Duodenal mucosa (tissue), 2 donors: ENCODE measurements around the gene KPTN.

ENCODE experiments used
- H3K27ac ChIP-seq: one replicate; pipeline ENCODE4 v1.7.0; 2013; ENCODE audit warnings: low read depth, low read length
- H3K27me3 ChIP-seq, 2 donors: one replicate each; pipeline ENCODE4 v1.7.0; 2013; ENCODE audit warnings: low read length in 2 of 2, control low read depth in 1 of 2; ENCODE audit not compliant: insufficient read depth in 2 of 2, control insufficient read depth in 1 of 2
- H3K36me3 ChIP-seq, 2 donors: one replicate each; pipeline ENCODE4 v1.7.0; 2013; ENCODE audit warnings: low read length in 2 of 2, control low read depth in 1 of 2; ENCODE audit not compliant: insufficient read depth in 2 of 2, control insufficient read depth in 1 of 2
- H3K4me1 ChIP-seq, 2 donors: one replicate each; pipeline ENCODE4 v1.7.0; 2013; ENCODE audit warnings: low read length in 2 of 2, control low read depth in 1 of 2; ENCODE audit not compliant: insufficient read depth in 2 of 2, control insufficient read depth in 1 of 2
- H3K4me3 ChIP-seq, 2 donors: one replicate each; pipeline ENCODE4 v1.7.0; 2013; ENCODE audit warnings: low read length in 2 of 2, low read depth in 1 of 2
- H3K9ac ChIP-seq, 2 donors: one replicate each; pipeline ENCODE4 v1.7.0; 2013; ENCODE audit warnings: low read length in 2 of 2, low read depth in 1 of 2
- H3K9me3 ChIP-seq, 2 donors: one replicate each; pipeline ENCODE4 v1.7.0; 2013; ENCODE audit warnings: low read length in 2 of 2, control low read depth in 1 of 2; ENCODE audit not compliant: control insufficient read depth in 1 of 2

KPTN gene

DNA sequence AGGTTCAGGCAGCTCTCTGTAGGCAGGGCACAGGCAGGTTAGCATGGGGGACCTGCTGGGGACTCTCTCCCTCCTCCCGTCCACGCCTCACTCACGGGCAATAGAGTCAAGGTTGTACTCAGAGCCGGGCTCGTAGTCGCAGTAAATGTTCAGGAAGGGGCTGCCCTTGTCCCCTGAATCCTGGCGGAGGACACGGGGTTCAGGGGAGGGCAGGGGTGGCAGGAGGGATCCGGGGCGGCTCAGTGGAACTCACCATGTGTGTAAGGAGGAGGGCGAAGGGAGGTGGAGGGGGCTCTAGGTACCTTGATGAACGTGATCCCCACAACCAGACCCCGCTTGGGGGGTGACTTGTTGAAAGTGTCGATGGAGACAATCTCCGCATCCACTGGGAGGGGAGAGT, 819 bp downstream of the KPTN start:
- Histone ChIP-seq H3K27ac (no peak overlapping the region), H3K4me1 (peaks cover 6 to 21% of the 10 kb centered on the region in 2 donors), H3K9ac (peak overlapping the region in 1 of 2 donors; percentile 80), H3K4me3 (peak overlapping the region; percentile 77 to 87), H3K36me3 (peaks cover 0 to 2% of the 10 kb centered on the region in 2 donors), H3K9me3 (no peaks in the 10 kb centered on the region), H3K27me3 (no peaks in the 10 kb centered on the region)

DNA sequence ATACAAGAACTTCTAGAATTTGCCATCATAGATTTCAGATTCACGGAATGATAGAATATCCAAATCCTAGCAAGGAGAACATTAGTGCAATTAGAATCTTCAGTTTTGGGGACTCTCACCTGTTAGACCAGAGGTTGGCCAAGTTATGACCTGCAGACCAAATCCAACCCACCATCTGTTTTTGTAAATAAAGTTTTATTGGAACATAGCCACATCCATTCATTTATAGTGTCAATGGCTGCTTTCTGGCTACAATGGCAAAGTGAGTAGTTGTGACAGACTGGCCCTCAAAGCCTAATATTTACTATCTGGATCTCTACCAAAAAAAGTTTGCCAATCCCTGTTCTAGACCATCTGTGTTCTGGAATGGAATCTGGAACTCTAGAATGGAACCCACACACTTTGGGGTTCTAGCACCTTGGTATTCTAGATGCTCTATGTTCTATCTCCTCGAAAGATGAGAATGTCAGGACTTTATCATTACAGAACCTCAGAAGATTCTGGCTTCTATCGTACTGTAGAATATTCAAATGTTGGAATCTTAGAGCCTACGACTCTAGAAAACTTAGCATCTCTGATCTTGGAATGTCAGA, 2.5 kb downstream of the KPTN start:
- no peaks in the 10 kb centered on the region for H3K36me3 ChIP-seq
- H3K27ac ChIP-seq, result no peak overlapping the region
- H3K4me1 ChIP-seq, result peaks cover 6 to 15% of the 10 kb centered on the region in 2 donors
- no peak overlapping the region for H3K9ac ChIP-seq
- H3K4me3 ChIP-seq, result no peak overlapping the region
- no peaks in the 10 kb centered on the region for H3K27me3 ChIP-seq
- H3K9me3 ChIP-seq, result no peaks in the 10 kb centered on the region

DNA sequence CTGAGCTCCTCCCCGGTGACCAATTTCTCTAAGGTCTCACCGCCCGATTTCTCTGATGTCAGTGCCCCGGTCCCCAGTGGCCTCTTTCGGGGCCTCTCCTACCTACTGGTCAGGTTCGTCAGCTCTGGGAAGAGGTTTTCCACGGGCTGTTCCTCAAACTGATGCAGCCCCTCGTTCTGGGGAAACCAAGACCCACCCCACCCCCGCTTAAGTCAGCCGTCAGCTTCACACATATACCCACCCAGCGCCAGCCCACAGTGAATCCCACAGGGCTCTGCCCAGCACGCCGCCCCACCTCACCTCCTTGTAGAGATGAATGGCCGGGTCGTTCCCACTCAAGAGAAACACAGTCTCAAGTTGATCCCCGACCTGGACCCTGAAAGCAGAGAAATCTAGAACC, 3.4 kb downstream of the KPTN start:
- no peaks in the 10 kb centered on the region for H3K36me3 ChIP-seq
- no peaks in the 10 kb centered on the region for H3K9me3 ChIP-seq
- H3K27ac ChIP-seq, result no peak overlapping the region
- H3K27me3 ChIP-seq, result no peaks in the 10 kb centered on the region
- H3K4me1 ChIP-seq, result peaks cover 6 to 12% of the 10 kb centered on the region in 2 donors
- no peak overlapping the region for H3K4me3 ChIP-seq
- no peak overlapping the region for H3K9ac ChIP-seq

DNA sequence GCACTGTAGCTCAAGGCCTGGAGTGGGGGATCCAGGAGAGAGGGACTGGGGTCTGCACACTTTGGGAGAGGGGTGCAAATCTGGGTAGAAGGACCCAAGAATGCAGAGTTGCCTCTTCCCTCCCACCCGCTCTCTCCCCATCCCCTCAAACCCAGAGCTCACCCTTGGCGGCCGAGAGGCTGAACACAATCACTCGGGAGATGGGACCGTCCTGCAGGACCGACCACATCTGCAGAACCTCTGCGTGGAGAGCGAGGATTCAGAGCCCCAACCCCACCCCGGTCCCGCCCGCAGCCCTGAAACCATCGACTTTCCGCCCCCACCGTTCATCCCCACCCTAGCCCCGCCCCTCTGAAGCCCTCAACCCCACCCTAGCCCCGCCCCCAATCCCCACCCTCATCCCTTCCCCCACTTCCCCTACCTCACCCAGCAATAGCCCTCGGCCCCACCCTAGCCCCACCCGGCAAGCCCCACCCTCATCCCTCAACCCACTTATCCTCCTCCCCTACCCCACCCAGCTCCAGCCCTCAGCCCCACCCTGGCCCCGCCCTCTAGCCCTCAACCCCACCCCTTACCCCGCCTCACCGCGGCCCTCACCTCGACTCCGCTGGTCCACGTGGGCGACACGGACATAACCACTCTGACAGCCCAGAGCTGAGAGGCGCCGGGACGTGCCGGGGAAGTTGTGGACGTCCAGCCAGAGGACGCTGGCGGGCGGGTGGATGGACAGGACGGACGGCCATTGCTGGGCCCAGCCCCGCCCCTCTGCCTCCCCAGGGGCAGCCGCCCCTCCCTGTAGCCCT, 4.1 kb downstream of the KPTN start:
- H3K4me3 ChIP-seq, result no peak overlapping the region
- no peaks in the 10 kb centered on the region for H3K36me3 ChIP-seq
- peaks cover 6 to 10% of the 10 kb centered on the region in 2 donors for H3K4me1 ChIP-seq
- no peaks in the 10 kb centered on the region for H3K9me3 ChIP-seq
- no peak overlapping the region for H3K27ac ChIP-seq
- no peak overlapping the region for H3K9ac ChIP-seq
- H3K27me3 ChIP-seq, result no peaks in the 10 kb centered on the region

DNA sequence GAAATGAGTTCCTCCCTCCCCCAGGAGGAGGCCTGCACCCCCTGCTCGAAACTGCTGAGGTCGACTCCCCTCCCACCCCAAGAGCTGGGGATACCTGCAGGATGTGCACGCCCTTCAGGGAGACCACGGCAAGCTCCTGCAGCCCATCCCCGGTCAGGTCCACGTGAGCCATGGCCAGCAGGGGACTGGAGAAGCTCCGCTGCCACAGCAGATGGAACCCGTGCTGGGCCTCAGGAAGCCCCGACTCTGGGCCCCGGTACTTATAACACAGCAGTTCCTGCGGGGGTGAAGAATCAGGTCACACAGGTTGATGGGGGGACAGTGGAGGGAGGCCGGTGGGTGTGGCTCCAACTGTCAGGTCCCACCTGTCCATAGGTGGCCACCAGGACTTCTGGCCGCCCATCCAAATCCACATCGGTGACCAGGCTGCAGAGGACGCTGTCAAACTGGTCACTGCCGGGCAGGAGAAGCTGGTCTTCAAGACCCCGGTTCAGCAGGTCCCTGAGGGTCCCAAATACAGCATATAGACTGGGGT, 7.5 kb downstream of the KPTN start:
- Histone ChIP-seq H3K4me1 (no peaks in the 10 kb centered on the region), H3K4me3 (no peak overlapping the region), H3K9me3 (no peaks in the 10 kb centered on the region), H3K27ac (no peak overlapping the region), H3K36me3 (no peaks in the 10 kb centered on the region), H3K27me3 (peaks cover 0 to 5% of the 10 kb centered on the region in 2 donors), H3K9ac (no peak overlapping the region)

DNA sequence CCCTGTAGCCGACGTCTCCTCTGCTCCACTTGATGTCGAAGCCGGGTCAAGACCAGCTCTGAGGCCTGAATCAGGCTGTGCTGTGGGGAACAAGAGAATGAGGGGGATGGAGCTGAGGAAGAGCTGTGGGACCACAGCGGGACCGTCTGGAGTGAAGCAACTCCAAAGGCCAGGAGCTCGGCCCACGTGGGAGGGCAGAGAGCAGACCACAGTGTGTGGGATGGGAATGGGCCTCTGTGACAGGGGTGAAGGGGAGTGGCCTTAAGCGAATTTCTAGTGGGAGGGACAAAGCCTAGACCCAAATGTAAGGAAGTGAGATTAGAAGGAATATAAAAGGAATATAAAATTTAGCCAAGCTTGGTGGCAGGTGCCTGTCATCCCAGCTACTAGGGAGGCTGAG, 8.6 kb downstream of the KPTN start:
- H3K9ac ChIP-seq, result no peak overlapping the region
- H3K9me3 ChIP-seq, result no peaks in the 10 kb centered on the region
- peaks cover 4 to 16% of the 10 kb centered on the region in 2 donors for H3K27me3 ChIP-seq
- no peaks in the 10 kb centered on the region for H3K36me3 ChIP-seq
- no peaks in the 10 kb centered on the region for H3K4me1 ChIP-seq
- H3K4me3 ChIP-seq, result no peak overlapping the region
- no peak overlapping the region for H3K27ac ChIP-seq

DNA sequence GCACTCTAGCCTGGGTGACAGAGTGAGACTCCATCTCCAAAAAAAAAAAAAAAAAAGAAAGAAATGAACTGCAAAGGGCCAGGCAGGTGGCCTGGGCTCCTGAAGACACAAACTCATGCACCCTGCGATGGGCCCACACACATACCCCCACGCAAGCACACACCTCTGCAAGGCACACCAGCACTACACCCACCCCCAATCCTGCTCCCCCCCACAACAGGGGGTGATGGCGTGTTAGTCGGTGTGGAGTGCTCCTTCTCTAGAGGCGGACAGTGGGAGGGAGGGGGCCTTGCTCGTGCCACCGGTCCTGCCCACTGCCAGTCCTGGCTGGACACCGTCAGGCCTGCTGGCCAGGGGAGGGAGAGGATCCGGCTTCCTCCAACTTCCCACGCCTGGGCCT, 10.7 kb downstream of the KPTN start:
- Histone ChIP-seq H3K27ac (no peak overlapping the region), H3K9ac (no peak overlapping the region), H3K27me3 (peaks cover 24 to 35% of the 10 kb centered on the region in 2 donors), H3K9me3 (no peaks in the 10 kb centered on the region), H3K36me3 (no peaks in the 10 kb centered on the region), H3K4me1 (no peaks in the 10 kb centered on the region), H3K4me3 (no peak overlapping the region)

DNA sequence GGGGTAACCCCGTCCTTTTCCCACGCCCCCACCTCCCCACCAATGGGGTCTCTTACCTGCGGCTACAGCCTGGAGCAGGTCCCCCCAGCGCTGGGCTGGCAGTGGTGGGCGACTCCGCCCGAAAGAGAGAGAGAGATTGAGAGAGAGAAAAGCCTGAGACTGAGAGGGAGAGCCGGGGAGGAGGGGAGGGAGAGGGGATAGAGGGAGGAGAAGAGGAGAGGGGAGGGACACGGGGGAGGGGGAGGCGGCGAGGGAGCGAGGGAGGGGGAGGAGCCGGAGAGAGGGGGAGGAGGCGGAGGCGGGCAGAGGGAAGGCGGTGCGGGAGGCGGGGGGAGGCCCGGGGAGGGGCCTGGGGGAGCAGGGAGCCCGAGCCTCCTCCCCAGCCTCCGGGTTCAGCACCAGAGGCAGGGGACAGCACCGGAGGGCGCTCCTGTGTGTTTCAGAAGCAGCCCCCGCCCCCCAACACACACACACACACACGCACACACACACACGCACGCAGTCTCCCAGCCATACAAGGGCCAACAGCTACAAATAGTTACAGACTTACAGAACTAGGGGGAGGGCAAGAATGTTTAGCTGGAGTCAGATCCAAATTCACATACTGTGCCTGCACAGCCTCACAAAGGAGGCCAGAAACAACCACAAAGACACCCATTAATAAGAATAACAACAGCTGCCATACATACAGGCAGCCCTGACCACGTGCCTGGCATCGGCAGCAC, 12.1 kb downstream of the KPTN start, which contains the start of gene SLC8A2:
SLC8A2 (minus strand) TSS at position 161 of the 725 bp plus-strand sequence. CDS start 5,490 bp downstream, outside the sequence.
- peaks cover 30 to 40% of the 10 kb centered on the region in 2 donors for H3K27me3 ChIP-seq
- H3K4me1 ChIP-seq, result no peaks in the 10 kb centered on the region
- H3K36me3 ChIP-seq, result no peaks in the 10 kb centered on the region
- H3K4me3 ChIP-seq, result no peak within 1 kb of the TSS
- H3K9me3 ChIP-seq, result no peaks in the 10 kb centered on the region
- no peak within 1 kb of the TSS for H3K9ac ChIP-seq
- no peak within 1 kb of the TSS for H3K27ac ChIP-seq

DNA sequence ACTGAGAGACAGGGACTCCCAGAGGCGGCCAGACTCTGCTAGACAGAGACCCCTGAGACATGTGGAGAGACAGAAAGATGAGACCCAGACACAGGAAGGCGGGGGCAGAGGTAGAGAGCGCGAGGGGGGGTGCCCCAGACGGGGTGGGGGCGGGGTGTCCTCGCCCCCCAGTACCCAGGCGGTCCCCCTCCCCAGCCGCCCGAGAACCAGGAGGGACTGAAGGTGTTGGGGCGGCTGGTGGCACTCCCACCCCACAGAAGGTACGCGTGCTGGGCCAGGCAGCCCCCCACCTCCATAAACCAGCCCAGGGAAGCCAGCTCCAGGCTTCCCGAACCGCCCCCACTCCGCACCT, 12.7 kb downstream of the KPTN start:
- H3K4me3 ChIP-seq, result no peak overlapping the region
- H3K4me1 ChIP-seq, result no peaks in the 10 kb centered on the region
- no peaks in the 10 kb centered on the region for H3K36me3 ChIP-seq
- no peak overlapping the region for H3K27ac ChIP-seq
- no peak overlapping the region for H3K9ac ChIP-seq
- no peaks in the 10 kb centered on the region for H3K9me3 ChIP-seq
- peaks cover 30 to 40% of the 10 kb centered on the region in 2 donors for H3K27me3 ChIP-seq
